ENCODE results near the gene AFF3. TPM values are rescaled to one million over a fixed set of nuclear protein-coding genes. Genes with fewer than 3 reads are reported as not detected.
"Not testable (repeated sequence)": the region's sequence is repeated elsewhere in the genome, so short reads cannot be mapped to it uniquely, and the experiment has no call there.

The AFF3 gene
- total and polyA plus RNA-seq, 3 donors from 2014 or later: 18.0 to 34.4 (median 27.1) TPM

DNA sequence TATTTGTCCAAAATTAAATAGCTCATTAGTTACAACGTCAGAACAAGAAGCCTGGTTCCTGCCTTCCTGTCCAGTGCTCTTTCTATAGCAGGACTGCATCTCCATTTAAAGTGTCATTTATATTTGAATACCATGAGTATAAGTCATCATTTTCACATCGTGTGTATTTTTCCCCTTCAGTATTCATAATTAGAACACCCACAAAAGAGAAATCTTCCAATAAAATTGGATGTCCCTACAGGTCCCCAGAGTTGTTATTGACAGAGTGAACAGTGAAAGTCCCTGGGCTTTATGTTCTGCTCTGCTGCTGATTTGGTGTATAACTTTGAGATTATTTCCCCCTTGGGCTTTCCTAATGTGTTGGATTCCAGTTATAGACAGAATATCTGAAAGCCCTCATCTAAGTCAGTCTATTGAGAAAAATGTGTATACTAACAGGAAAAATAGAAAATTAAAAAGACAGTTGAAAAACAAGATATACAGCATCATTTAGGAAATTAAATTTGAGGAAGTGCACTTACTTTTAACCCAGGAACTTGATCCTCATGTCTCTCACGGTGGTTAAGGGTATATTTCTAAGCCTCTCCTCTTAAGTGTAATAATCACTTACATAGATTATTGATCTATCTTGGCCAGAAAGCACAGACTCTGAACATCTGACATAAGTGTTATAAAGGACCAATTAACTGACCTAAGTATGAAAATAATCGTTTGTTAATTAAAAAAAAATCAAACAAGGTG lies 637.4 kb downstream of the AFF3 start:
- H3K4me1 ChIP-seq: no peaks in the 10 kb centered on the region
- no peaks in the 10 kb centered on the region for H3K36me3 ChIP-seq (ENCODE audit: low read depth, missing control alignments)
- WGBS, 2 donors: 60 to 66% methylated on average over 4 of the region's 4 CpGs
- H3K4me3 ChIP-seq: no peak overlapping the region
- no peak for DNase-seq
- intact Hi-C loops (cut with DNase I; ENCODE audit: low total_unique reads): no loop called here
- no peak for TF ChIP-seq POLR2A (IDR thresholded peaks at IDR 0.05)
- TF ChIP-seq, protein P1, sequence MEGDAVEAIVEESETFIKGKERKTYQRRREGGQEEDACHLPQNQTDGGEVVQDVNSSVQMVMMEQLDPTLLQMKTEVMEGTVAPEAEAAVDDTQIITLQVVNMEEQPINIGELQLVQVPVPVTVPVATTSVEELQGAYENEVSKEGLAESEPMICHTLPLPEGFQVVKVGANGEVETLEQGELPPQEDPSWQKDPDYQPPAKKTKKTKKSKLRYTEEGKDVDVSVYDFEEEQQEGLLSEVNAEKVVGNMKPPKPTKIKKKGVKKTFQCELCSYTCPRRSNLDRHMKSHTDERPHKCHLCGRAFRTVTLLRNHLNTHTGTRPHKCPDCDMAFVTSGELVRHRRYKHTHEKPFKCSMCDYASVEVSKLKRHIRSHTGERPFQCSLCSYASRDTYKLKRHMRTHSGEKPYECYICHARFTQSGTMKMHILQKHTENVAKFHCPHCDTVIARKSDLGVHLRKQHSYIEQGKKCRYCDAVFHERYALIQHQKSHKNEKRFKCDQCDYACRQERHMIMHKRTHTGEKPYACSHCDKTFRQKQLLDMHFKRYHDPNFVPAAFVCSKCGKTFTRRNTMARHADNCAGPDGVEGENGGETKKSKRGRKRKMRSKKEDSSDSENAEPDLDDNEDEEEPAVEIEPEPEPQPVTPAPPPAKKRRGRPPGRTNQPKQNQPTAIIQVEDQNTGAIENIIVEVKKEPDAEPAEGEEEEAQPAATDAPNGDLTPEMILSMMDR (IDR thresholded peaks at IDR 0.05): no peak
- H3K9me3 ChIP-seq: no peaks in the 10 kb centered on the region
- H3K27ac ChIP-seq: no peak overlapping the region
- no peaks in the 10 kb centered on the region for H3K27me3 ChIP-seq

DNA sequence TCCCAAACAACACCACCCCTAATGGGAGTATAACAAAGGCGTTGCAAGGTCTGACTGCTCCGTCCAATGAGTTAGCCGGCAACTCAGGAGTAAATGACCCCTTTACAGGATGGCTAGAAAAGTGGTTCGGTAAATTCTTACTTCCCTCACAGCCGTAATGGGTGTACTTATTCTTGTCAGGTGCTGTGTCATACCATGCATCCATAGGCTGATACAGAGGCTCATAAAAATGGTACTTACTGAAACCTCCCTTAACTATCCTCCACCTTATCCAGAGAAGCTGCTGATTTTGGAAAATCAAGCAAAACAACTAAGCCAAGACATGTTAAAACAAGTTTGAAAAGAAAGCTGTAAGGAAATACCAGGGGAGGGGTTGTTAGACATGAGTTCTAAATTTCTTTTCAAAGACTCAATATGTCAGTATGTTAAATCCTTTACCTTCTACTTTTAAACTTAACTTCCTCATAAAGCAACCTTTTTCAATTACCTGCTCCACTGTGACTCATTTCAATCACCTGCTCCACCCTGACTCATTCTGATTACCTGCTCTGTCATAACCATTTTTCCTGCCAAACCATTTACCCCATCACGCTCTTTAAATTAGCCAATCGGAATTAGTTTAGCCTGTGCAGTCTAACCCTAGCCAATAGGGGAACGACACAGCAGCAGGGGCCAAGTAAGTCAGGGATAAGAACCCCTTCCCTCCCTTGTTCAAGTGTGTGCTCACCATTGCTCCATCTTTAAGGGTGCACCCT lies 638.6 kb downstream of the AFF3 start:
- intact Hi-C loops (cut with DNase I; ENCODE audit: low total_unique reads); H3K4me1 ChIP-seq; H3K9me3 ChIP-seq; H3K36me3 ChIP-seq (ENCODE audit: low read depth, missing control alignments); H3K27me3 ChIP-seq; H3K27ac ChIP-seq; DNase-seq; H3K4me3 ChIP-seq: not testable (repeated sequence)
- WGBS, 2 donors: 90 to 98% methylated on average over 8 of the region's 8 CpGs

DNA sequence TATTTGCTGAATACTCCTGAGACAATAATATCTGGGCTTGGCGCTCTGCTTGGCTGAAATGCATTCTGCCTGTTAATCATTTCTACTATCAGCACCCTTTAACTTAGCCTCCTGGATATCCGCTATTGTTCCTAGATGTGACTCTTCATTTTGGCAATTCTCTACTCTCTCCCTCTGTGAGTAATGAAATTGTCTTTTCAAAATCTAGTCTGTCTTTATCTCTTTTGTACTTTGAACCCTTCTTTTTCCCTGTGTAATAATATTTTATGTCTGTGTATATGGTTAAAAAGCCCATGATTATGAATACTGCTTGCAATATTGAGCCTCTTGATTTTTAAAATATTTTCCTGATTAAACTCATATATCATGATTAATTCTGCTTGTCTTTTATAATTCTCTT lies 646.4 kb downstream of the AFF3 start:
- no peak overlapping the region for H3K27ac ChIP-seq
- DNase-seq: no peak
- no peaks in the 10 kb centered on the region for H3K27me3 ChIP-seq
- 86 to 88% methylated on average over 2 of the region's 2 CpGs for WGBS, 2 donors
- intact Hi-C loops (cut with DNase I; ENCODE audit: low total_unique reads): no loop called here
- H3K9me3 ChIP-seq: no peaks in the 10 kb centered on the region
- no peaks in the 10 kb centered on the region for H3K36me3 ChIP-seq (ENCODE audit: low read depth, missing control alignments)
- no peak overlapping the region for H3K4me3 ChIP-seq
- H3K4me1 ChIP-seq: peaks cover under 1% of the 10 kb centered on the region
- no peak for TF ChIP-seq POLR2A (IDR thresholded peaks at IDR 0.05)
- TF ChIP-seq, protein P1 (IDR thresholded peaks at IDR 0.05): no peak

Other genes starting within 250 kb of the AFF3 start
- 10 to 100 TPM; 16.1 to 17.7 TPM for gene LONRF2, start 179.9 kb upstream of the AFF3 start, total RNA-seq
- gene LONRF2, start 179.9 kb upstream of the AFF3 start, polyA plus RNA-seq (ENCODE audit: insufficient read depth, low read depth, low replicate concordance): 6.5 TPM